Neural cell (in vitro differentiated cells): ENCODE results near the gene STOM. TPM values are rescaled to one million over a fixed set of nuclear protein-coding genes. Genes with fewer than 3 reads are reported as not detected.

Experiments
- H2AFZ ChIP-seq: fragments of 200-600, 300-800 bp; sonication (generic), shearing (Covaris generic); 2 replicates; pipeline ENCODE4 v1.6.0; 2014; ENCODE audit warnings: low read depth, mild to moderate bottlenecking, antibody characterized with exemption, low read length, moderate library complexity
- H3F3A ChIP-seq: fragments of 200-600 bp; shearing (Covaris generic); 2 replicates; pipeline ENCODE4 v1.6.1; 2016; ENCODE audit warnings: mild to moderate bottlenecking, moderate library complexity, mixed read lengths, antibody characterized with exemption, low read length; ENCODE audit not compliant: insufficient read depth, poor library complexity, severe bottlenecking
- H3K27ac ChIP-seq: fragments of 200-600, 300-800 bp; sonication (generic), shearing (Covaris generic); 2 replicates; pipeline ENCODE4 v1.5.1; 2014; ENCODE audit warnings: mild to moderate bottlenecking, low read length, moderate library complexity
- H3K27me3 ChIP-seq: fragments of 300-800, 200-600 bp; sonication (generic), shearing (Covaris generic); 2 replicates; pipeline ENCODE4 v1.6.0; 2014; ENCODE audit warnings: mild to moderate bottlenecking, low read depth, low read length, moderate library complexity; ENCODE audit not compliant: insufficient read depth
- H3K36me3 ChIP-seq: fragments of 300-800, 200-600 bp; sonication (generic), shearing (Covaris generic); 2 replicates; pipeline ENCODE4 v1.5.1; 2014; ENCODE audit warnings: mild to moderate bottlenecking, antibody characterized with exemption, low read length, moderate library complexity; ENCODE audit not compliant: insufficient read depth
- H3K4me2 ChIP-seq: fragments of 300-800, 200-600 bp; sonication (generic), shearing (Covaris generic); 2 replicates; pipeline ENCODE4 v1.6.0; 2014; ENCODE audit warnings: mild to moderate bottlenecking, low read length
- H3K4me3 ChIP-seq: fragments of 300-800, 200-600 bp; sonication (generic), shearing (Covaris generic); 2 replicates; pipeline ENCODE4 v1.5.1; 2014; ENCODE audit warnings: mild to moderate bottlenecking, low read length, moderate library complexity
- H3K79me2 ChIP-seq: fragments of 200-600 bp; shearing (Covaris generic); replicated peaks from 2 replicates; pipeline ENCODE4 v1.6.0; 2014; ENCODE audit warnings: mild to moderate bottlenecking, low read length, moderate library complexity; ENCODE audit not compliant: insufficient read depth
- H3K9ac ChIP-seq: fragments of 300-800, 200-600 bp; sonication (generic), shearing (Covaris generic); 2 replicates; pipeline ENCODE4 v1.6.1; 2016; ENCODE audit warnings: mild to moderate bottlenecking, low read length, mixed read lengths
- H3K9me2 ChIP-seq: fragments of 200-600 bp; shearing (Covaris generic); 2 replicates; pipeline ENCODE4 v1.6.1; 2016; ENCODE audit warnings: mild to moderate bottlenecking, low read length, mixed read lengths; ENCODE audit not compliant: insufficient read depth
- H3K9me3 ChIP-seq: fragments of 200-600, 300-800 bp; sonication (generic), shearing (Covaris generic); 2 replicates; pipeline ENCODE4 v1.6.1; 2016; ENCODE audit warnings: mild to moderate bottlenecking, mixed run types, low read length, moderate library complexity, mixed read lengths
- H4K20me1 ChIP-seq: fragments of 200-600 bp; shearing (Covaris generic); 2 replicates; pipeline ENCODE4 v1.6.1; 2016; ENCODE audit warnings: mild to moderate bottlenecking, mixed run types; ENCODE audit not compliant: insufficient read depth
- EP300 ChIP-seq: fragments of 450-650 bp; conservative IDR thresholded peaks from 2 replicates; pipeline ENCODE4 v1.6.1; 2014; ENCODE audit warnings: antibody characterized with exemption, mild to moderate bottlenecking, moderate library complexity; ENCODE audit not compliant: poor library complexity, severe bottlenecking
- EZH2 ChIP-seq: fragments of 200-600, 300-800 bp; shearing (Covaris generic), sonication (generic); IDR thresholded peaks from 2 replicates; pipeline ENCODE4 v1.6.1; 2014; ENCODE audit warnings: antibody characterized with exemption, low read length, borderline replicate concordance, mild to moderate bottlenecking; ENCODE audit not compliant: insufficient read depth, poor library complexity, severe bottlenecking
- MXI1 ChIP-seq: fragments of 450-650 bp; conservative IDR thresholded peaks from 2 replicates; pipeline ENCODE4 v1.6.1; 2014; ENCODE audit warnings: antibody characterized with exemption, mild to moderate bottlenecking; ENCODE audit not compliant: poor library complexity, severe bottlenecking
- POLR2AphosphoS5 ChIP-seq: IDR thresholded peaks from 2 replicates; pipeline ENCODE4 v1.6.1; 2012
- RAD21 ChIP-seq: fragments of 450-650 bp; conservative IDR thresholded peaks from 2 replicates; pipeline ENCODE4 v1.6.1; 2014; ENCODE audit warnings: antibody characterized with exemption, mild to moderate bottlenecking, moderate library complexity
- REST ChIP-seq: IDR thresholded peaks from 2 replicates; pipeline ENCODE4 v1.6.1; 2012; ENCODE audit warnings: borderline replicate concordance
- SMC3 ChIP-seq: fragments of 450-650 bp; conservative IDR thresholded peaks from 2 replicates; pipeline ENCODE4 v1.6.1; 2014; ENCODE audit warnings: antibody characterized with exemption, mild to moderate bottlenecking, moderate library complexity; ENCODE audit not compliant: poor library complexity
- TAF1 ChIP-seq: IDR thresholded peaks from 2 replicates; pipeline ENCODE4 v1.6.1; 2012; ENCODE audit warnings: low read depth
- polyA plus RNA-seq: library from polyadenylated mRNA; depleted of rRNA; stranded (reverse); fragments of >200 nt; gene quantifications from 2 replicates; pipeline ENCODE4 v1.2.3, GENCODE V29; 2014
- TF ChIP-seq, protein P1 (sequence below): fragments of 450-650 bp; IDR thresholded peaks from 2 replicates; pipeline ENCODE4 v1.5.1; 2014; ENCODE audit warnings: antibody characterized with exemption, mild to moderate bottlenecking, moderate library complexity; ENCODE audit not compliant: poor library complexity, severe bottlenecking

The STOM gene
- polyA plus RNA-seq, 1 donor from 2014 or later, result 0.11 TPM

DNA sequence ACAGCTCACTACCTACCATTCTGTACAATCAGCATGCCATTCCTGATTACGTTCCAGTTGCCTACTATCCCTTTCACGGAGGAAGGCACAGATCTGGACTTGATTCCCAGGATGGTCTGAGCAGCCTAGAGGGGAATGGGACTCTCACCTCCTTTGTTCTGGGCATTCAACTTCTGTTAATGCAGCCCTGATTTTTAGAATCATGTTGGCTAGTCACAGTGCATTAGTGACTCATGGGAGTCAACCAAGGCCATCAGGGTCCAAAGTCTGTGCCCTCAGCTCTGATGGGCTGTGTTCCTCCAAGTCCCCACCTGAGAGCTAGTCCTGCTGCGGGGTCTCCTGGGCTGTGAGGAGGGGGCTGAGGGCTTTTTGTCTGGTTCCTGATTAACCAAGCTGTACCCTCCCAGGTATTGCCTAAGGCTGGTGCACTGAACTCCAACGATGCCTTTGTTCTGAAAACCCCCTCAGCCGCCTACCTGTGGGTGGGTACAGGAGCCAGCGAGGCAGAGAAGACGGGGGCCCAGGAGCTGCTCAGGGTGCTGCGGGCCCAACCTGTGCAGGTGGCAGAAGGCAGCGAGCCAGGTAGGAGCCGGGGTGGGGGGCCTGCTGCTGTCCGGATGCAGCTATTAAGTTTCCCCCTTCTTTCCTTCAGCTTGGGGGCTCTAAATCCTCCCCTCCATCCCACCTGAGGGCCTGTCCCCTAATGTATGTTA lies 43.0 kb downstream of the STOM start (continued):
- TF ChIP-seq MXI1, result no peak

DNA sequence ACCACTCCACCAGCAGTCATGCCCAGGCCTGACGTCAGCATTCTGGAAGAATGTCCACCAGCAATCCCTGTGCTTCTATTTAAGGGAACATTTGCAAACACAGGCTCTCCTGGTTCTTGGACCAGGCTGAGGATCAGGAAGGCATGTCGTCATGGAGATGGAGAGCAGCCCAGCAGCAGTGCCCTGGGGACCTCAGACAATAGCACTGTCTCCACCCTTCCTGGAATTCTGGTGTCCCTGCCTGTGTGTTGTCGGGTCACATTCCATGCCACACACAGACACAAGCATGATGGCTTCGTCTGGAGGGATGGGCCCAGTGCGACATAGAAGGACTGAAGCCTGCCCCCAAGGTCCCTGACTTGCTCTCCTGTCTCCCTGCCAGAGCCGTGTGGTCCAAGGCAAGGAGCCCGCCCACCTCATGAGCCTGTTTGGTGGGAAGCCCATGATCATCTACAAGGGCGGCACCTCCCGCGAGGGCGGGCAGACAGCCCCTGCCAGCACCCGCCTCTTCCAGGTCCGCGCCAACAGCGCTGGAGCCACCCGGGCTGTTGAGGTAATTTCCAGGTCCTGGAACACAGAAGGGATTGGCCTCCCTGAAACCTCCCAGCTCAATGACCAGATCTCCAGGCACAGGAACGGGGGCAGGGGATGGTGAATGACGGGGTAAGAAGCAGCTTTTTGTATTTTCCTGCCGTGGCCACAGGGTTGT lies 43.8 kb downstream of the STOM start:
- H3K4me2 ChIP-seq, result no peak overlapping the region
- H3K27me3 ChIP-seq, result no peaks in the 10 kb centered on the region
- no peak overlapping the region for H3K27ac ChIP-seq
- H3K79me2 ChIP-seq, result no peaks in the 10 kb centered on the region
- TF ChIP-seq SMC3 (no peak), TAF1 (no peak), REST (no peak), EP300 (no peak), MXI1 (no peak), POLR2AphosphoS5 (no peak), EZH2 (no peak), RAD21 (no peak)
- TF ChIP-seq, protein P1, sequence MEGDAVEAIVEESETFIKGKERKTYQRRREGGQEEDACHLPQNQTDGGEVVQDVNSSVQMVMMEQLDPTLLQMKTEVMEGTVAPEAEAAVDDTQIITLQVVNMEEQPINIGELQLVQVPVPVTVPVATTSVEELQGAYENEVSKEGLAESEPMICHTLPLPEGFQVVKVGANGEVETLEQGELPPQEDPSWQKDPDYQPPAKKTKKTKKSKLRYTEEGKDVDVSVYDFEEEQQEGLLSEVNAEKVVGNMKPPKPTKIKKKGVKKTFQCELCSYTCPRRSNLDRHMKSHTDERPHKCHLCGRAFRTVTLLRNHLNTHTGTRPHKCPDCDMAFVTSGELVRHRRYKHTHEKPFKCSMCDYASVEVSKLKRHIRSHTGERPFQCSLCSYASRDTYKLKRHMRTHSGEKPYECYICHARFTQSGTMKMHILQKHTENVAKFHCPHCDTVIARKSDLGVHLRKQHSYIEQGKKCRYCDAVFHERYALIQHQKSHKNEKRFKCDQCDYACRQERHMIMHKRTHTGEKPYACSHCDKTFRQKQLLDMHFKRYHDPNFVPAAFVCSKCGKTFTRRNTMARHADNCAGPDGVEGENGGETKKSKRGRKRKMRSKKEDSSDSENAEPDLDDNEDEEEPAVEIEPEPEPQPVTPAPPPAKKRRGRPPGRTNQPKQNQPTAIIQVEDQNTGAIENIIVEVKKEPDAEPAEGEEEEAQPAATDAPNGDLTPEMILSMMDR, result no peak
- no peak overlapping the region for H3K9ac ChIP-seq
- no peaks in the 10 kb centered on the region for H4K20me1 ChIP-seq
- no peak overlapping the region for H2AFZ ChIP-seq
- H3K9me2 ChIP-seq, result no peaks in the 10 kb centered on the region
- no peak overlapping the region for H3K4me3 ChIP-seq
- H3K9me3 ChIP-seq, result no peaks in the 10 kb centered on the region
- no peaks in the 10 kb centered on the region for H3F3A ChIP-seq
- no peaks in the 10 kb centered on the region for H3K36me3 ChIP-seq

DNA sequence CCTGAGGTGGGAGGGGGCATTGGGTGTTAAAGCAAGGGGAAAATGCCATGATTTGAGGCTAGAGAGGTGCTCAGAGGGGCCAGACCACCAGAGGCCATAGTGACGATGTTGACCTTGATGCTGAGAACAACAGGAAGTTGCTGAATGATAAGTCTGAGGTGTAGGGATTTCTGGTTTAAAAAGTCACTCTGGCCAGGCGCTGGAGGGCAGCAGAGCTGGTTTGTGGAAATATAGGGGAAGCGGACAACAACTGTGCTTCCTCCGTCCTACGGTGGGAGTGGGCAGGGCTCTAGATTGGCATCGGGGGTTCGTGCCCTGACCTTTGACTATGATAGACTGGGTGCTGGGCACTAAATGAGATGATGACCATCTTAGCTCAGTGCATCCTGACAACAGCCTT lies 44.7 kb downstream of the STOM start:
- H3K27ac ChIP-seq, result no peak overlapping the region

More for the DNA sequence above, 44.7 kb downstream of the STOM start:
- Histone ChIP-seq H3K4me3 (no peak overlapping the region), H3K36me3 (no peaks in the 10 kb centered on the region), H3K9me2 (no peaks in the 10 kb centered on the region), H3K27me3 (no peaks in the 10 kb centered on the region), H3F3A (no peaks in the 10 kb centered on the region), H2AFZ (no peak overlapping the region), H4K20me1 (no peaks in the 10 kb centered on the region), H3K4me2 (no peak overlapping the region), H3K79me2 (no peaks in the 10 kb centered on the region), H3K9ac (no peak overlapping the region), H3K9me3 (no peaks in the 10 kb centered on the region)
- TF ChIP-seq, protein P1, result no peak
- TF ChIP-seq SMC3 (no peak), EZH2 (no peak), RAD21 (no peak), POLR2AphosphoS5 (no peak), EP300 (no peak), MXI1 (no peak), TAF1 (no peak), REST (no peak)
